Hypothalamus (tissue), 51 donors: ENCODE measurements around the gene CENATAC.
"Not testable (repeated sequence)": the region's sequence is repeated elsewhere in the genome, so short reads cannot be mapped to it uniquely, and the experiment has no call there.

Experiments
- DNase-seq, 51 donors: peaks; one replicate each; lab custom pipeline; 2025; lab: John Stamatoyannopoulos, UW

The CENATAC gene, protein sequence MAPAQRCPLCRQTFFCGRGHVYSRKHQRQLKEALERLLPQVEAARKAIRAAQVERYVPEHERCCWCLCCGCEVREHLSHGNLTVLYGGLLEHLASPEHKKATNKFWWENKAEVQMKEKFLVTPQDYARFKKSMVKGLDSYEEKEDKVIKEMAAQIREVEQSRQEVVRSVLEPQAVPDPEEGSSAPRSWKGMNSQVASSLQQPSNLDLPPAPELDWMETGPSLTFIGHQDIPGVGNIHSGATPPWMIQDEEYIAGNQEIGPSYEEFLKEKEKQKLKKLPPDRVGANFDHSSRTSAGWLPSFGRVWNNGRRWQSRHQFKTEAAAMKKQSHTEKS

DNA sequence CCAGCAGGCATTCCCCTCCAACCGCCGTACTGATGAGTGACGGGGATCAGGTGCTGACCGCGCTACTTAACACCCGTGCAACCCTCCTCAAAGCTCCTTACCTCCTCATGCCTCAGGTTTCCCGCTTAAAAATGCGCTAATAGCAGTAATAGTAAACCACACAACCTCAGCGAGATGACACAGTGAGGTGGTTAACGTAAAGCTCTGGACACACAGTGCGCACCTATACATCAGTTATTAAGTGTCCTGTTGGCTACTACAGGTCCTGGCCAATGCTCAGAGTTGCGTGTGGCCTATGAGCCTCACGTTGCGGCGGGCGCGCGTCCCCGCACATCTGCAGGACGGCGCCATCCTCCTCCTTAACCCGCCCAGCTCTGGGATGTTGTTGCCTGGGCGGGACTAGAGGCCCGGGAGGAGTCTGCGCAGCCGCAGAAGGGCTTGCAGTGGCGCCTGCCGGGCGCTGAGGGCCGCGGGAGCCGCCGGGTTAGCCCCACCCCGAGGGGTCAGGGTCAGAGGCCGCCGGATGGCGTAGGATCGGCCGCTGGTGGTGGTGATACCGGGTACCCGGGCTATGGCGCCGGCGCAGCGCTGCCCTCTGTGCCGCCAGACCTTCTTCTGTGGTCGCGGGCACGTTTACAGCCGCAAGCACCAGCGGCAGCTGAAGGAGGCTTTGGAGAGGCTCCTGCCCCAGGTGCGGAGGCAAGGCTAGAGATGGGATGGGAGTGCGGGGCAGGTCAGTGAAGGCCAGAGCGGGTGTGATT lies at the start of gene CENATAC:
Gene CENATAC (plus strand): TSS at position 512 of the 761 bp plus-strand sequence. CDS start 60 bp downstream, at position 572.
- DNase-seq, result peak; percentile 59 to 98 (median 92)

DNA sequence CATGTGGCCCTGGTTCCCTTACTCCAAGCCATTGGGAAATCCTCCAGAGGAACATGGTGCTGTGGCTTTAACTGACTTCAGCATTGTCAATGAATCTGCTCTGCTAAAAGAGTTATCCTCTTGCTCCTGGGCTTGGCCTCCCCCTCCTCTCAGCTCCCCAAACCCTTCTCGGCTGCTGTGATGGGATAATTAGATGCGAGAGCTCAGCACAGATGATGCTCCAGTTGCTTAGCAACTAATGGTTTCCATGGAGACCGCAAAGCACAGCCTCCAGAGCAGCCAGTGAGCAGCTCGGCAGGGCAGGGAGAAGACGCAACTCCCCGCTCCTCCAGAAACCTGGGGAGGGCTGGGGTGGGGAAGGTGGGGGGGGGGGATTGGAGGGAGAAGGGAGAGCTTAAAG lies 44.7 kb upstream of the CENATAC start:
- peak in 41 of 51 donors; percentile 9 to 89 (median 59) for DNase-seq

DNA sequence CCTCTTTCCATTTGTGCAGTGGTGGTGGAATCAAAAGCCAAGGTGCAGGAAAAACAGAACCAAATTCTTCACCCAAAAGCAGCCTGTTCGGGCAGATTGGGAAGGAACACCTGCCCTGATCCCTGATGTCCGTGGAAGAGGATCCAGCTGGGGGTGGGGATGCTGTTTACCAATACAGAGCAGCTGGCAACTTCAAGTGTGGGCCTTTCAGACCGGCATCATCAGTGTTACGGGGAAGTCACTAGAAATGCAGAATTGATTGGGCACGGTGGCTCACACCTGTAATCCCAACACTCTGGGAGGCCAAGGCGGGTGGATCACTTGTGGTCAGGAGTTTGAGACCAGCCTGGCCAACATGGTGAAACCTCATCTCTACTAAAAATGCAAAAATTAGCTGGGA lies 44.0 kb upstream of the CENATAC start:
- DNase-seq, result peak in 2 of 51 donors; percentile 4

DNA sequence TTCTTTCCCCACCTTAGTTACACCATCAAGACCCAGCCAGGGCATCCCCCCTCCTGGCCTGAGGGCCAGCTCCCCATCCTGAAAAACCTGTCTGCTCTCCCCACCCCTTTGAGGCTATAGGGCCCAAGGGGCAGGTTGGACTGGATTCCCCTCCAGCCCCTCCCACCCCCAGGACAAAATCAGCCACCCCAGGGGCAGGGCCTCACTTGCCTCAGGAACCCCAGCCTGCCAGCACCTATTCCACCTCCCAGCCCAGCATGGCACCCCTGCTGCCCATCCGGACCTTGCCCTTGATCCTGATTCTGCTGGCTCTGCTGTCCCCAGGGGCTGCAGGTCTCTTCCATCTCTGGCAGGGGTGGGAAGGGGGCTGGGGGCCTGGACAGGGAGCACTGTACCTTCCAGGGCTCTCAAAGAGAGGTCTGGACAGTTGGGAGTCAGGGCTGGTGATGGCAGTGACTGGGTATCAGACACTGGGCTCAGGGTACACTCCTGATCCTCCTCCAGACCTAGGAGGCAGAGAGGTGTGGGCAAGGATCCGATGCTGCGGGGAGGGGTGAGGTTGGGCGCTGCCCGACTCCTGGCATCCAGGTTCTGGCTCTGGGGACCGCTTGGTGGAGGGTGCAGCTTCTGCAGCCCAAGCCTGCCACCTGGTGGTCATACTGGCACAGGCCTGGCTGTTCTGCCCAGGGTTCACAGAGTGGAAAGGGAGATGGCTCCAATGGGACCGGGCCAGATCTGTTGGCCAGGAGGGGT lies 41.7 kb upstream of the CENATAC start, which contains the start of gene UPK2:
Gene UPK2 (plus strand): TSS at position 205 of the 753 bp plus-strand sequence. CDS start 53 bp downstream, at position 258.
- peak; percentile 7 to 90 (median 76) for DNase-seq

DNA sequence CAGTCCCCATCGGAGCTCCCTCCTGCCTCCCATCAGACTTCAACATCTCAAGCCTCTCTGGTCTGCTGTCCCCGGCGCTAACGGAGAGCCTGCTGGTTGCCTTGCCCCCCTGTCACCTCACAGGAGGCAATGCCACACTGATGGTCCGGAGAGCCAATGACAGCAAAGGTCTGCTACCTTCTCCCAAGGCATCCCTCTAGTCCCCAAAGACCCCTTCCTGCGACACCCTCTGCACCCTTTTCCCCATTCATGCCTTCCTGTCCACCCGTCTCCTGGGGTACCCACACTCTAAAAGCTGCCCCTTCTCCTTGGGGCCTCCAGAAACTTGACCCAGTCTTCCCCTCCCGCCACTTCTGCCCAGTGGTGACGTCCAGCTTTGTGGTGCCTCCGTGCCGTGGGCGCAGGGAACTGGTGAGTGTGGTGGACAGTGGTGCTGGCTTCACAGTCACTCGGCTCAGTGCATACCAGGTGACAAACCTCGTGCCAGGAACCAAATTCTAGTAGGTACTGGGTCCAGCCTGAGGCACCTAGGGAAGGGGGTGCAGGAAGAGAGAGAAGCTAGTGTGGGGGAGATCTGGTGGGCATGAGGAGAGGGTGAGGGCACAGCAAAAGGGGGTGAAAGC lies 41.0 kb upstream of the CENATAC start:
- no peak for DNase-seq

DNA sequence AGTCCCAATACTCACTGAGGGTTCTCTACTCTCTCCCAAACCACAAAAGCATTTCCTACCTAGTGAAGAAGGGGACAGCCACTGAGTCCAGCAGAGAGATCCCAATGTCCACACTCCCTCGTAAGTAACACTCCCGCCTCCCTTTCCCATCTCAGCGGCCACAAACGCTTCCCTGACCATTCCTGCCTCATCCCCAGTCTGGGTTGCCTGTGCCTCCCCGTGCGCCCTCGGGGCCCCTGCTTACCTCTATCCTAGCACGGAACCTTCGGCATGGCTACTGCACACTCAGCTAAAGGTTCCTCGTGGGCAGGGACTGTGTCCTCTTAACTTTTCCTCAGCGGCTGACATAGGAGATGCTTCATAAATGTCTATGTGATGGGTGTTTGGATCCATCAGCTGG lies 40.4 kb upstream of the CENATAC start:
- DNase-seq, result no peak

DNA sequence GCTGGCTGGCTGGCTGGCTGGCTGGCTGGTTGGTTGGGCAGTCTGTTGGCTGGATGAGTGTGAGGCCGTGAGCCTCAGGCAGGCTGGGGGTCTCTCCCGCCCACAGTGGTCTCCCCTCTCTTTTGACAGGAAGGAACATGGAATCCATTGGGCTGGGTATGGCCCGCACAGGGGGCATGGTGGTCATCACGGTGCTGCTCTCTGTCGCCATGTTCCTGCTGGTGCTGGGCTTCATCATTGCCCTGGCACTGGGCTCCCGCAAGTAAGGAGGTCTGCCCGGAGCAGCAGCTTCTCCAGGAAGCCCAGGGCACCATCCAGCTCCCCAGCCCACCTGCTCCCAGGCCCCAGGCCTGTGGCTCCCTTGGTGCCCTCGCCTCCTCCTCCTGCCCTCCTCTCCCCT lies 40.0 kb upstream of the CENATAC start:
- DNase-seq, result no peak

DNA sequence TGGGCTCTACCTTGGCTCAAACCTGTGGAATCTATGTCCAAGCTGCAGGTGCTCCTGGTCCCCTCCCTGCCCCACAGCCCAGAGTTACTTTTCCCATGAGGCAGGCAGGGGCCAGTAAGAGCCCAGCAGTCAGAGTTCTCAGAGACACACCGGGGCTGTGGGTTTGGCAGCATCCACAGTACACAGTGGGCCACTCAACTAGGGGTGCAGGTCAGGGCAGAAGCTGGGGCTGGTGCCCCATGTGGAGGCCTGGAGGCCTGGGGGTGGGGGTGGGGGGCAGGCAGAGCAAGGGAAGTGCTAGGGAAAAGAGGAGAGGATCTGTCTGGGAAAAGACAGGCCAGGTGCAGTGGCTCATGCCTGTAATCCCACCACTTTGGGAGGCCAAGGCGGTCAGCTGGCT lies 39.4 kb upstream of the CENATAC start:
- DNase-seq, result no peak

DNA sequence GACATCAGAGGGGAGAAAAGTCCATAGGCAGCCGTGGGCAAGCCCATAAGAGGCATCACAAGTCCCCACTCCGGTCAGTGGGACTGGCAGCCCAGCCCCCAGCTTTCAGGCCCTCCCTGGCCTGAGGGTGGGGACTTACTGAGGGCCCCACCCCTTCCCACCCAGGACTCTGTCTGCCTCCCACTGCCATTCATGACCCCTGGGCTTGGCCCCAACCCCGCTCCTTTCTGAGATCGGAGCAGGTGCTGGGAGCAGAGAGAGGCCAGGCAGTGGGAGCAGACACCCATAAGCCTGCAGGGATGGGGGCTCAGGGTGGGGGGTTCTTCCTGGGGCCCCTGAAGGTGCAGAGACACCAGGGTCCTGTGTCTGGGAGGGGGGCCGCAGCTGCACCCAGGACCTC lies 36.7 kb upstream of the CENATAC start:
- DNase-seq, result no peak

DNA sequence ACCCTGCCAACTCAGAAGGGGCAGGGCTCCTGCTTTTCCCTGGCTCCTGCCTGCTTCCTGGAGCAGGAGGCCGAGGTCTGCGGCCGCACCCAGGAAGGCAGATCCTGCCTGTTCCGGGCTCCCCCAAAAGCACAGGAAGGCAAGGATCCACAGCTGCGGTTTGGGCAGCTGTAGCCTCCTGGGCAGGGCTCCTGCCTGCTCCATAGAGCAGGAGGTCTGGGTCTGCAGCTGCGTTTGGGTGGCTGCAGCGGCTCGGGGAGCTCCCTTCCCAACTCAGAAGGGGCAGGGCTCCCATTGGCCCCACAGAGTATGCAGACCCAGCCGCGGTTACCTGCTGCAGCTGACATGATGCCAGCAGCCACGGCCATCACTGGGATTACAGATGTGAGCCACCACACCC lies 36.3 kb upstream of the CENATAC start:
- DNase-seq, result no peak

DNA sequence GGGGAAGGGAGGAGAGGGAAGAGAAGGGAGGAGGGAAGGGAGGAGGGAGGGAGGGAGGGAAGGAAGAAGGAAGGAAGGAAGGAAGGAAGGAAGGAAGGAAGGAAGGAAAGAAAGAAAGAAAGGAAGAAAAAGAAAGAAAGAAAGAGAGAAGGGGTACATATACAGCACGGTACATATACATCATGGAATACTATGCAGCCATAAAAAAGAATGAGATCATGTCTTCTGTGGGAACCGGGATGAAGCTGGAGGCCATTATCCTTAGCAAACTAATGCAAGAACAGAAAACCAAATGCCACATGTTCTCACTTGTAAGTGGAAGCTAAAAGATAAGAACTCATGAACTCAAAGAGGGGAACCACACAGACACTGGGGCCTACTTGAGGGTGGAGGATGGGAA lies 28.4 kb upstream of the CENATAC start:
- DNase-seq, result not testable (repeated sequence)

DNA sequence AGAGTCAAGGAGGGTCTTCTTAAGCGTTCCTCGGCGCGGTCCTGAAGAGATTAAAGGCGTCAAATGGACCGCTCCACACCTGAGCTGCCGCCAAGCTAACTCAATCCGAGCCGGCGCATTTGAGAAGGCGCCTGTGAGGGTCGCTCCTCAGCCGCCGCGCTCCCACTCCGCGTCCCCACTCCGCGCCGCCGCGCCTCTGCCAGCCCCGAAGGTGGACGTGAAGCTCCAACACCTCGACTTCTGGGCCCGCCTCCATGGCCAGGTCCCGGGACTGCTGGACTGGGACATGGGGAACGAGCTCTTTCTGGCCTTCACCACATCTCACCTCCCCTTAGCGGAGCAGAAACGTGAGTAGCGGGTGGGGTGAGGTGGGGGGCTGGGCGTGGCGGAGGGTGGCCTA lies 26.3 kb upstream of the CENATAC start, which contains the start of gene FOXR1:
Gene FOXR1 (plus strand): TSS at position 116 of the 400 bp plus-strand sequence. CDS start 171 bp downstream, at position 287.
- DNase-seq, result no peak

DNA sequence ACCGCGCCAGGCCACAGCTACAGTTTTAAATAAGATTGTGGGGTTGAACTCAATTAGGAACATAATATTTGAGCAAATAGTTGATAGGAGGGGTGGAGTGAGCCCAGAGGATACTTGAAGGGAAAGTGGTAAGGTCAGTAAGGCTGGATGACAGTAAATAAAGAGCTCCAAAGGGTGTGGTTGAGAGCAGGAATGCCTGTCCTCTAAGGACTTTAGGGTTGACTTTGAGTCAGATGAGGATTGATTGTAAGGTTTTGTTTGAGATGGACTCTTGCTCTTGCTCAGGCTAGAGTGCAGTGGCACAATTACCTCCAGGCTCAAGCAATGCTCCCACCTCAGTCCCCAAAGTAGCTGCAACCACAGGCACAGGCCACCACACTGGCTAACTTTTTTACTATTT lies 24.0 kb upstream of the CENATAC start:
- no peak for DNase-seq

DNA sequence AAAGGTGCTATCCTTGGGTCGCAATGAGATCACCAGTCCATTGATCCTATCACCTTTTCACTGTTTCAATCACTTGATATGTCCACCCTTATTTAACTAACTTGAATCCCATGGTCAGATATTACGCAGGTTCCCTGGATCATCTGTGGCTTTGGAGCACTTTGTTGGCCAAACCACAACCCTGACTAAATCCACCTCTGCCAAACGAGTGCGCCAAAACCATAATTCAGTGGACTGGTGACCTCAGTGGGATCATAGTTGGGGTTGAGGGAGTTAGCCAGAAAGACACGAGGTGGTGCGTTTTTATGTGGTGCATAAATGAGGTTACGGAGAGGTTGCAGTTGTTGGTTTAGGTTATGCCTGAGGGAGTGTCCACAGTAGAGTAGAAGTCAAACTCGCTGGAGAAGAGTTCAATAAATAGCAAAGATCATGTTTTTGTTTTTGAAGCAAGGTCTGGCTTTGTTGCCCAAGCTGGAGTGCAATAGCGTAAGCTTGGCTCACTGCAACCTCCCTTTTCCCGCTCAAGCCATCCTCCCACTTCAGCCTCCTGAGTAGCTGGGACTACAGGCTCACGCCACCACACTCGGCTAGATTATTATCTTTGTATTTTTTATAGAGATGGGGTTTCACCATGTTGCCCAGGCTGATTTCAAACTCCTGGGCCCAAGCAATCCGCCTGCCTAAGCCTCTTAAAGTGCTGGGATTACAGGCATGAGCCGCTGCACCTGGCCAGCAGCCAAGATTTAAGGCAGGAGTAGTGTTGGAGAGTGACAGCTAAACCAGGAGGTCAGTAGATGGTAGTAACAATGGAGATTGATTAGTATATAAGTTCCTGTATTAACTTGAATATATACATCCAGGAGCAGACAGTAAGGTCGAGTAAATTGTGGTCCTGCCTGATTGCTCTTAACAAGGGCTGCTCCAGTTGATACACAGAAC lies 21.9 kb upstream of the CENATAC start:
- DNase-seq, result no peak

DNA sequence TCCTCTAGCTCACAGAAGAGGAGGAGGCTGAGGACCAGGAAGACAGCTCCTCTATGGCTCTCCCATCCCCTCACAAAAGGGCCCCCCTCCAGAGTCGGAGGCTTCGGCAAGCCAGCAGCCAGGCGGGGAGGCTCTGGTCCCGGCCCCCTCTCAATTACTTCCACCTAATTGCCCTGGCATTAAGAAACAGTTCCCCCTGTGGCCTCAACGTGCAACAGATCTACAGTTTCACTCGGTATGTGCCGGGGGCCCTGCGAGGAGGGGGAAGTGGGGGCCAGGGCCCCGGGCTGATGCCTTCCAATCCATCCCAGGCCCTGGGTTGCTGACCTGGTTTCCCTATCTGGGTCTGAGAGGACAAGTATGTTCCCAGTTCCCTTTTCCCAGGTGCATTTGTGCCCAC lies 18.5 kb upstream of the CENATAC start:
- DNase-seq, result no peak

DNA sequence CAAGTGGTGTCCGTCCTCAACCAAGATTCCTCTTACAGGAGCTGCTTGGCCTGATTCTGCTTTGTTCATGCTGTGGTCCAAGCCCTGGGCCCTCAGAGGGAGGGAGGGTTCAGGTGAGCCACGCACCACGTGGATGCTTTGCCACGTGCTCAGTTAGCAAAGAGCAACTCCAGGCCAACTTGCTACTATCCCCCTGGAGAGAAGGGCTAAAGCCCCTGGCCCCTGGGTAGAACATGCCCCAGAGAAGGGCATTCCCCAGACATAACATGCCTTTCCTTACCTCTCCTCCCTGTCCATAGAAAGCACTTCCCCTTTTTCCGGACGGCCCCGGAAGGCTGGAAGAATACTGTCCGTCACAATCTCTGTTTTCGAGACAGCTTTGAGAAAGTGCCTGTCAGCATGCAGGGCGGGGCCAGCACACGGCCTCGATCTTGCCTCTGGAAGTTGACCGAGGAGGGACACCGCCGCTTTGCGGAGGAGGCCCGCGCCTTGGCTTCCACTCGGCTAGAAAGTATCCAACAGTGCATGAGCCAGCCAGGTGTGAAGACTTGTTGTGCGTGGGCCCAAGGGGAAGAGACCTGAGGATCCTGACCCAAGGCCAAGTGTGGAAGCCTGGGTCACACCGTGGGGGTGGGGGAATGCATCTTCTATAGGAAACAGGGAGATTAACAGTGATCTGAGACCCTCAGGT lies 17.6 kb upstream of the CENATAC start:
- peak in 9 of 51 donors; percentile 1 to 14 (median 7) for DNase-seq

DNA sequence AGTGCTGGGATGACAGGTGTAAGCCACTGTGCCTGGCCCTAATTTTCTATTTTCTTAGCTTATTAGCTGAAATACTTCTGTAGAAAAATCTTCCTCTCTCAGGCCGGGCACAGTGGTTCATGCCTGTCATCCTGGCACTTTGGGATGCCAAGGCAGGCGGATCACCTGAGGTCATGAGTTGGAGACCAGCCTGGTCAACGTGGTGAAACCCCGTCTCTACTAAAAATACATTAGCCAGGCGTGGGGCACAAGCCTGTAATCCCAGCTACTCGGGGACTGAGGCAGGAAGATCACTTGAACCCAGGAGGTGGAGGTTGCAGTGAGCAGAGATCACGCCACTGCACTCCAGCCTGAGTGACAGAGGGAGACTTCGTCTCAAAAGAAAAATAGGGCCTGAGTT lies 13.6 kb upstream of the CENATAC start:
- DNase-seq, result not testable (repeated sequence)

DNA sequence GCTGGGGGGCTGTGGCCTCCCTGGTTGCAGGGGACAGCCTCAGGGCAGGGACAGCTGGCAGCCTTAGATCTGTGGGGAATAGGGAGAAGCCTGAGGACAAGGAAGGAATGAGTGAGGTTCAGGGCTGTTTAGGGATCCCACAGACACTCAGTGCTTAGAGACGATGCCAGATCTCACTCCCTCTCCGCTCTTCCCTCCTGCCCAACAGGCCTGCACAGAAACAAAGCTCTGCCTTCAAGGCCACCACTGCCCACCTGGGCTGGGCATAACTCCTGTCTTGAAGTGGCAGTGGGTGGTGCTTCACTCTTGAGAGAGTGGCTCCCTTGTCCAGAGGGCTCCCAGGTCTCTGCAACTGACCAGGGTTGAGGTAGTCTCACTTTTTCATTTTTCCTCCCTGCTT lies 13.1 kb upstream of the CENATAC start:
- DNase-seq, result no peak

DNA sequence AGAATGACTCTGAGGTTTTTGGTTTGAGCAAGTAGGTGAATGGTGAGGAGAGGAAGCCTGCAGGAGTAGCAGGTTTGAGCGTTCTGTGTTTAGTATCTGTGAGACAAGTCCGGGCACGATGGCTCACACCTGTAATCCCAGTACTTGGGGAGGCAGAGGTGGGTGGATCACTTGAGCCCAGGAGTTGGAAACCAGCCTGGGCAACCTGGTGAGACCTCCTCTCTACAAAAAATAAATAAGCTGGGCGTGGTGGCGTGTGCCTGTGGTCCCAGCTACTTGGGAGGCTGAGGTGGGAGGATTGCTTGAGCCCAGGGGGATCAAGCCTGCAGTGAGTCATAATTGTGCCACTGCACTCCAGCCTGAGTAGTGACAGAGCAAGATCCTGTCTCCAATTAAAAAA lies 9.7 kb upstream of the CENATAC start:
- no peak for DNase-seq
